ENCODE data around the gene PXDN.

The PXDN gene

DNA sequence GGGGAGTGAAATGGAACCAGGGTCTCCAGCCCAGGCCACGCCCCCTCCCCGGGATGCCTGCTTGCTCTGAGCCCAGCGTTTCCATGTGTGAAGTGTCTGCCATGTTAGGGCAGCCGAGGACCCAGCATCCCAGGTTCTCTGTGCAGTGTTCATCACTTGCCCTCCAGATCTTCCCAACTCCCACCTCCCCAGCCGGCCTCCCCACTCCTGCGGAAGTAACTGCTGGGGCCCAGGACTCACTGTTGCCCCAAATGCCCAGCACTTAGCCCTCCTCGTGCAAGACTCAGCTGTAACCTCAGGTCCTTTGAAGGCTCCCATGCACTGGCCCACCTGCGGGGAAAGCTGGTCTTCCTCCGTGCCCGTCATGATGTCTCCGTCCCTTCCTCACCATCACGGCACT is 9.7 kb upstream of the PXDN start:
- DNase-seq (ENCODE audit: low read depth) = no peak

- no peak for DNase-seq (ENCODE audit: low read depth)
Observed at GRCh38 chr2:1752751-1753150, 8.4 kb upstream of the PXDN start.

DNA sequence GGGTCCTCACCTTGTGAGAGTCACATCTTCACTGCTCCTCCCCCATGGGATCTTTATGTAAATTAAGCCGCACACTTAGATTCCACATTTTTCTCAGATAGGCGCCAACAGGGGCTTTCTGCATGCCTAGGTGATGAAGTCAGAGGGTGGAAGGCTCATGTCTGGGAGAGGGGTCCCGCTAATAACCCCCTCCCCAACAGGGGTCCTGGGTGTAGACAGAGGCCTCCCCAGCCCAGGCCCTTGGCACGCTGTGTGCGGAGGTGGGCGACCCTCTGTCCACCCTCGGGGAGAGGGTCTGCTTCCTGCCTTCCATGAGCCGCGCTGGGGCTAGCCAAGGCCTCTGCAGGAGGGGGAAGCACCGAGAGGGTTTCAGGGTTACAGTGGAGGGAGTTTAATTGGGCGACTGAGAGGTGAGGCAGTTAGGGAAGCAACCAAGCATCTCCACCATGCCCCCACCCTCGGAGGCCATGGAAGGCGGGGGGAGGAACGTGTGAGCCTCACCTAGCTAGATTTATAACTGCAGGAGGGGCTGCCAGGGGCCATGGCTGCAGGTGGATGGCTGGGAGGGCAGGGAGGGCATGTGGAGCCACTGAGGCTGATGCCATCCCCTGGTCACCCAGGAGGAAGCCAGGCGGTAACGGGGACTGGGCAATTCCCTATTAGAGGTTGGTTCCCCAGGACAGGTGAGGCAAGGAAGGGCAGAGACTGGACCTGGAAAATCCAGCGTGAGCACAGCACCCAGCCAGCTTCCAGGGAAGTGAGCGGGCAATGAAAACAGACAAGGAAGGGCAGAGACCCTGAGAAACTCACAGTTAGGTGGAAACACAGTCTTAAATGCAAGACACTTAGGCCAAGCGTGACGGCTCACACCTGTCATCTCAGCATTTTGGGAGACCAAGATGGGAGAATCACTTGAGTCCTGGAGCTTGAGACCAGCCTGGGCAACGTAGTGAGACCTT is 7.7 kb upstream of the PXDN start:
- no peak for DNase-seq (ENCODE audit: low read depth)

DNA sequence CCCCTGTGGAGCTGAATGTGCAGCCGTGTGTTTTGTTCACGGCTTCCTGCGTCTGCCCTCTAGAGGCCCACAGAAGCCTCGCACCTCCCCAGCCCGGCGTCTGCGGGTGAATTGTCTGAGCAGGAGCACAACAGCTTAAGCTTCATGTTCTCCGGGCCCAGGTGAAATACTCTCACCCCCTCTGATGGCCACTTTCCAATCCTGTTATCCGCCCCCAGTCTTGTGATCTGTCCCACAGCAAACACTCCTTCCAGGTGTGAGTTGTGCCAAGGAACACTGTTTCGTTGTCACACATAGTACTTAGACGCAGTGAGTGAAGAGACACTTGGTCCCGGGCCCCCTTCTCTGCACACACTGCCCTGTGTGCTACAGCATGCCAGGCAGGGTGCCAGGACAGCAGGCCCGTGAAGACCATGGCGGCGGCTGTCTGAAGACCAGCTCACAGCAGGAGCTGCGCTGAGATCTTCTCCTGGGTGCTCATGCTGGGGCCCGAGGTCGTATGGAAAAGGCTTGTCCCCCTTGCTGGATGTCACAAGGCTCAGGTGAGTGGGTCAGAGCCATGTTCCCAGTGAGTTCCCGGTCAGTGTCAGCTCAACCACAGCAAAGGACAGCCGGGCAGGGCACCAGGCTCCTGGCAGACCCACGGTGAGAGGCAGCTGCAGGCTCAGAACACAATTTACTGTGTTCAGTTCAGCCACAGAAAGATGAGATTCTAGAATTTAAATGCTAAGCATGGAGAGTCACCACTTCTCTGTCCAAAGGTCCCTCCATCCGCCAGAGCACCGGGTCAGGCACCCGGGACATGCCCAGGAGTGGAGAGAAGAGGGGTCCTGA is 6.8 kb upstream of the PXDN start:
- peak; percentile 64 for DNase-seq (ENCODE audit: low read depth)

GRCh38 chr2:1750270-1750932 is 6.1 kb upstream of the PXDN start:
- DNase-seq (ENCODE audit: low read depth) = no peak

DNA sequence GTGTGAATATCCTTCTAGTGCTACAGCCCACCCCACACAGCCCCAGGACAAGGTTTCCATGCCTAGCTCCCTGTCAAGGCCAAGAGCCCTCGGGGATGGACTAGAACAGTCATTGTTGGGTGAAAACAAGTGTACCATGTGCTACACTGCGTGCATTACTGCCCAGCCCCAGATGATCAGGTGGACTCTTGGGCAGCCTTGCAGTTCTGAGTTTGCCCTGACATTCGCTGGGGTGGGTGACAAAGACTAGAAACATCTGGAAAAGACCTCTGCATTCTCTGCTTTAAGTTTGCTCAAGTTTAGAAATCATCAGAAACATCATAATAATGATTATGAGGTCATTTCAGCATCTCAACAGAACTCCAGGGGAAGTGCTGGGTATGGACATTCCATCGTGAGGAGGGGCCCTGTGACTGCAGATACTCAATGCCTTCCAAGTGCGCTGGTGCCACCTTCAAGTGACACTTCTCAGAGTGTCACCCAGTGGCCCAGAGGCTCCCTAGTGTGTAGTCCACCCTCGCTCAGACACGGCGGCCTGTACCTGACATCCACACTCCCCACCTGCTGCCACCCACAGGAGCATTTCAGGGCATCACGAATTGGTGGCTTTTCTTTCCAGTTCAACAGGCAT is 5.3 kb upstream of the PXDN start:
- DNase-seq (ENCODE audit: low read depth) = no peak

DNA sequence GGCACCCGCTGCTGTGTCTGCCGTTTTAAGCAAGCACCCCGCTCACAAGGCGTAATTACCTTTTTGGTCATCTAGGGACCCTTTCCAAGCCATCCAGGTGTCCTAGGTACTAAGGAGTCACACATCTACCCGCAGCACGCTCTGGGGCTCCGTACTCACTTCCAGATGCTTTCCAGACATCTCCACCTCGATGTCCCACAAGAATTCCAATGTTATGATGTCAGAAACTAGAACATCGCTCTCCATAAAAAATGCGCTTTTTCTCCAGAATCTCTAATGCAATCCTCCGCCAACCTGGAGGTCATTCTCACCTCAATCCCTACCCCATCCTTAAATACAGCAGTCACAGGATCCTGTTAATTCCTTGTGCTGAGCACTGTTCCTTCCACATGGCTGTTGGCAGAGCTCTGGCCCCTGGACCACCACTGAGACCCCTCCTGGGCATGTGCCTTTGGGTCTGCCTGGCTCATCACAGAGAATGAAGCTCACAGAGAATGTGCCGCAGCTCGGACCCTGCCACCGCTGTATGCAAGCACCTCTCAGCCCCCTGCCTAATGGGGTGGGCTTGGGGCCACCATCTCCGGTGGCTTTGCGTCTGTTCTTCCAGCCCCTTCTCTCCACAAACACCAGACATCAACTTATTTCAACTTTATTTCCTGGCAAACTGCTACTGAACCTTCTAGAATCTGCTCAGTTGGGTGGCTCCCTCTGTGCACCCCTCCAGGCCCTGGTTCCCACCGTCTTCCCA is 4.6 kb upstream of the PXDN start:
- no peak for DNase-seq (ENCODE audit: low read depth)

- no peak for DNase-seq (ENCODE audit: low read depth)
Observed at GRCh38 chr2:1748176-1748740, 3.9 kb upstream of the PXDN start.

- no peak for DNase-seq (ENCODE audit: low read depth)
Observed at GRCh38 chr2:1747065-1747941, 3.0 kb upstream of the PXDN start.

GRCh38 chr2:1746174-1747064 is 2.1 kb upstream of the PXDN start:
- no peak for DNase-seq (ENCODE audit: low read depth)

GRCh38 chr2:1745171-1746023 is 1.1 kb upstream of the PXDN start:
- DNase-seq (ENCODE audit: low read depth) = no peak

DNA sequence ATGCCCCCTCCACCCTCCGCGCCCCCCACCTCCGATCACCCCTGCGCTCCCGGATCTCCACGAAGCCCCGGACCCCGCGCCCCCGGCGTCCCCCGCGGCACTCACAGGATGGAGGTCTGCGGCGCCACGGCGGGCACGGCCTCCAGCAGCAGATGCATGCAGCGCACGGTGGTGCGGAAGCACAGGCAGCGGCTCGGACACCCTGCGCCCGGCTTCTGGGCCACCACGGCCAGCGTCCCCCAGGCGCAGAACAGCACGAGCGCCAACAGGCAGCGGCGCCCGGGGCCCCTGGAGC is 217 bp downstream of the PXDN start:
- DNase-seq (ENCODE audit: low read depth) = no peak

GRCh38 chr2:1743396-1744150 is 742 bp downstream of the PXDN start:
- no peak for DNase-seq (ENCODE audit: low read depth)

DNA sequence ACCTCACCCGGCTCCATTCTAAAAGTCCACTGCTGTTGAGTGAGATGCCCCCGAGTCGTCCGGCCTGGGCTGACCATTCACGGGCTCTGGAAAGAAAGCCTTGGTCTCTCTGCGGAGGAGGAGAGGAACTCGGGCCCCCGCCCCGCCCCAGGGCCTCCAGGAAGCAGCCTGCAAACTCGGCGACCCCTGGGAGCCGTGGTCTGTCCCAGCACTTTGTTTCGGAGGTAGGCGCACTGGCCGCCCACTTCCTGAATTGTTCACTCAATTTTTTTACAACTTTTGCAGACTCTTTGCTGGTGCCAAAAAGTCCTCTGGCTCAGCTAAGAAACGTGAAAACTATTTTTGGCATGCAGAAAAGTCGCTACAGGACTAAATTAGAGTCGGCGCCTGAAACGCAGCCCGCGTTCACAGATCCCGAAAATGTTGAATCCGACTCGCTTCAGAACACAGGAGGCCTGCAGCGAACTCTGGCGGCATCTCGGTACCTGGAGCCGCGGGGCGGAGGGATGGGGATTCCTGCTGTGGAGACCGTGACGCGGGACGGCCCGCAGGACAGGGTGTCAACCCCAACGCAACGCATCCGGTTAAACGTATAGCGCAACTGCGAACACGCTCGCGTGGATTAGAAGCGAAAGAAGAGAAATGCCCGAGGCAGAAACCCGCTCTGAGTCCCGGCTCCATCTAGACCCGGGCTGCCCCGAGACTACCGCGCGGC is 1.5 kb downstream of the PXDN start:
- peak; percentile 84 for DNase-seq (ENCODE audit: low read depth)

DNA sequence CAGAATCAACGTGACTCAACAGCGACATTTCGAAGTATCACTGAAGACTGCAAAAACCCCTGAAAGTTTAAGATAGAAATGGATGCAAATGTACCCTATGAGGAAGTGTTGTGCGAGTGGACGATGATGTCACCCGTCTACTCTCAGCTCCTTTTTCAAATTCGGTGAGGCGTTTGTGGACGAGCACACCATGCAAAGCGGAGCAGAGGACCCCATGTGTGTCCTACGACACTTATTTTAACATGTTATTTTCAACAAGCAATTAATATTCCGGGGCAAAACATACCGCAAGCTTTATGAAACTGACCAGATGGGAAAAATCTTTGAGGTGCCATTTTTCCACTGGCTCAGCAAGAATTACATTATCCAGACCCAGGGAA is 2.0 kb downstream of the PXDN start:
- no peak for DNase-seq (ENCODE audit: low read depth)

- DNase-seq (ENCODE audit: low read depth) = no peak
Observed at GRCh38 chr2:1741851-1742250, 2.5 kb downstream of the PXDN start.

Measured in stromal cell of bone marrow (primary cell).